KG1 (cell line): ENCODE data around the gene METTL15.
"Not testable (repeated sequence)": the region's sequence is repeated elsewhere in the genome, so short reads cannot be mapped to it uniquely, and the experiment has no call there.

Source experiments
- DNase-seq: peaks from one replicate; lab custom pipeline; 2025; lab: John Stamatoyannopoulos, UW

METTL15 gene

DNA sequence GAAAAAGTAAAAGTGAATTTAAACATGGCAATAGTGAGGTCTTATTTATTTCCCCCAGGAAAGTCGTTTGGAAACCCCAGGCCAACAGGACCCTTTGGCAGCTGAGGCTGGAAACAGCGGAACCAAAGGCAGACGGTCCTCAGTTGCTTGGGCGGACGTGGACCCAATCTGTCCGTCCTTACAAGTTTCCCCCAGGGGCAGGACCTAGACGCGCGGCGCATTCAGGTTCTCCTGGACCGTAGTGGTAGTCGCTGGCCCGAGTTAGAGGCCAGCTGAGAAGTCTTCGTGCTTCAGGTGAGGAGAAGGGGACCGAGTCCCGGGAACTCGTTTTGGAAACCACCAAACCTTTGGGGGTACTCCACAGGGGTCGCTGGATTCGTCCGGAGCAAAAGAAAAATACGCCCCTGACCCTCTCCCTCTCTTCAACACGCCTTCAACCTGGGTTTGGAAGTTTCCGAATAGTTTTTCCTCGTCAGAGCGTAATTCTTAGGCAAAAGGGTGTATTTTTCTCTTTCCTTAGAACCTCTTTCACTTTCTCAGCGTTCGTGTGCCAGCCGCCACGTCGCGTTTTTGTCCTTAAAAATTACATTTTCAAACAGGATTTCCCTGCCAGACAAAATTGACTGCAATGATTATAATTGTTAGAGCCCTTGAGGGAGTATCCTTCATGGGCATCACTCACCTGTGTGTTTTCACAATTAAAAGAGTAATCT lies 2.1 kb downstream of the METTL15 start:
- peak; percentile 38 for DNase-seq

DNA sequence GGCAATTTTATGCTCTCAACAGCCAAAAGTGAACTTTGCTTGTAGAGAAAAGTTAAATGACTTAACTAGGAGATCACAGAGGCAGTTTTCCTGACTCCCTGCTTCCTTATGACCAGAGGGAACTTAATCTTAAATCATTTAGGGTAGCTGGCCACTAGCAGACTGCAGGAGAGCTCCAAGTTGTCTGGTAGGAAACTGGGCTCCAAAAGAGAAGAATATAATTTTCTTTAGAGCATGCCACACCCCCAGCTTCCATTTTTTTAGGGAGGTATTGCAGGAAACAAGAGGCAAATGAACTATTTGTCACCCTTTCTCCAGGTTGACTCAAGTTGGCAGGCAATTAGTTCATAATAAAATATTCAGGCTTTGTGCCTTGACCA lies 2.6 kb downstream of the METTL15 start:
- peak; percentile 14 for DNase-seq

DNA sequence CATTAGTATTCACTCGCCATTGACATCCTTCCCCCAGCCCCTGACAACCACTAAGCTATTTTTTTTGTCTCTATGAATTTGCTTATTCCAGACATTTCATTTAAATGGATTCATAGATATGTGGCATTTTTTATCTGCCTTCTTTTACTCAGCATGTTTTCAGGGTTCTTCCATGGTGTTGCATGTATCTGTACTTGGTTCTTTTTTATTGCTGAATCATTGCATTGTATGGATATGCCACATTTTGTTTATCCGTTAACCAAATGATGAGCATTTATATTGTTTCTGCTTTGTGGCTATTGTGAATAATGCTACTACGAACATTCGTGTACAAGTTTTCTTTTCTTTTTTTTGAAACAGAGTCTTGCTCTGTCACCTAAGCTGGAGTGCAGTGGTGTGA lies 5.9 kb downstream of the METTL15 start:
- no peak for DNase-seq

DNA sequence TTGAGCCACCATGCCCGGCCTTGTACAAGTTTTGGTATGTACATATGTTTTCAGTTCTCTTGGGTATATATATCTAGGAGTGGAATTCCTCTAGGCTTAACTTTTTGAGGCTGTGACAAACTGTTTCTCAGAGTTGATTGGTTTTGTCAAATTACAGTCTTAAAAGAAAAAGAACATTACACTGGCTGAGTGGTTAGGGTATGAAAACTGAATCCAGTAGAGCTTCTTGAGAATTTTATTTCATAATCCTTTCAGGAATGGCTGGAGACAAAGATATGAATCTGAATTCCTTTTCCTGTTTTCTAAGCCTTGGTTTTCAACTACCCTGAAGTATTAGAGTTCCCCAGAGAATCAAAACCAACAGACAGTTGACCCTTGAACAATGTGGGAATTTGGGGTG lies 6.5 kb downstream of the METTL15 start:
- no peak for DNase-seq

DNA sequence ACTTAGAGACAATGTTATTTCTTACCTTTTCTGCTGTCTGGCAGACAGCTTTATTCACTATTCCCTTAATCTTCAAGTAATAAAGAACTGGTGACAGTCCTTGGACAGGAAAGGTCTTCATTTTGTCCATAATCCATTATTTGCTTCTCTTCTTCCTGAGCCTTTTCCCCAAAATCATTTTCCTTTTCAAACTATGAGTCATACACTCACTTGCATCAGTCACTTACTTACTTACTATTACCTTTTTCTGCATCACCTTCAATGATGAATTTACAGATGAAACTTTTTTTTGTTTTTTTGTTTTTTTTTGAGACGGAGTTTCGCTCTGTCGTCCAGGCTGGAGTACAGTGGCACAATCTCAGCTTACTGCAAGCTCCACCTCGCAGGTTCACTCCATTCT lies 9.5 kb downstream of the METTL15 start:
- DNase-seq = no peak

DNA sequence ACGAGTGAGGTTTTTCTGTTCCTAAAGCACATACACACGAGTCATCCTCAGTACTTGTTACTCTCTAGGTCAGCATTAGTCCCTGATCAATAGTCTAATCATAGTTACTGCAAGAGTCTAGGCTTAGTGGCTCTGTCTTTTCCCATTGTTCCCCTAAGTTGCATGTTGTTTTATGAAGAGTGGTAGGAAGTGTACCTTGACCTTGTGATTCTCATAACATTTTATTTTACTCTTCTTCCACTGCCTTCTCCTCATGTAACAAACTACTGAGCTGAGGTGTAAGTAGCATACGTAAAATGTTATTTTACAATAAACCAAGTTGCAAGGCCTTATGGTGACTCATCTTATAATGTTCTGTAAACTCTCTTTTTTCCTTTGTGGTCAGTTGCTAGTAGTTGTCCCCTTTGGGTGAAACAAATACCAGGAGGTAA lies 15.0 kb downstream of the METTL15 start:
- DNase-seq = no peak

DNA sequence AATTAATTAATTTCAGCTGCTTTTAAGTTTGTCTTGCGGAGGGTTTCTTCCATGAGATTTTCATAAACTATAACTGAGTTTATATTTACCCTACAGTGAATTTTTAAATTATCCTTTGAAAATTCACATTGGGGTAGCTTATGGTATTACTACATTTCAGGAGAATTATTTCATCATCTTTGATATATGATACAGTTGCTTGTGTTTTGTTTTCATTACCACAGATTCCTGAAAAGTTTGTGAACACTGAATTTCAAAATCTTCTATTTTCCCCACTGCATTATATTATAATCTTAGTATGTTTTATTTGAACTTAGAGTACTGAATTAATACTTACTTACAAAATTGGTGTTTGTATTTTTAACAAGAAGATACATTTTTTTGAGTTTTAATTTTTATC lies 24.4 kb downstream of the METTL15 start:
- DNase-seq = no peak

DNA sequence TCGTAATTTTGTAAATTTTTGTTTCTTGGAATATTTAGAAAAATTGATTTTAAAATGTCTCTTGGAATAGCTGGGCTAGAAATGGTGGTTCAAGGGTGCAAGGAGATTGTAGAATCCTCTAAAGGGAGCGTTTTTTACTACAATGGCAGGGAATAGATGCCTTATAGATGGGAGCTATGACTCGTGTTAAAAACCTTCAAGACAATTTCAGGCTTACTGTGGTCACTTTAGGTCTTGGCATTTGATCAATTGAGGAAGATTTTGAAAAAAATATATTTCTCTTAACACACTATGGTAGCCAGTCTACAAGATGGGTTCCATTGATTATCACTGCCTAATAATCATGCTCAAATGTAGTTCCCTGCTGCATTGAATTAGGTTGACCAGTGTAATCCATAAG lies 25.0 kb downstream of the METTL15 start:
- no peak for DNase-seq

DNA sequence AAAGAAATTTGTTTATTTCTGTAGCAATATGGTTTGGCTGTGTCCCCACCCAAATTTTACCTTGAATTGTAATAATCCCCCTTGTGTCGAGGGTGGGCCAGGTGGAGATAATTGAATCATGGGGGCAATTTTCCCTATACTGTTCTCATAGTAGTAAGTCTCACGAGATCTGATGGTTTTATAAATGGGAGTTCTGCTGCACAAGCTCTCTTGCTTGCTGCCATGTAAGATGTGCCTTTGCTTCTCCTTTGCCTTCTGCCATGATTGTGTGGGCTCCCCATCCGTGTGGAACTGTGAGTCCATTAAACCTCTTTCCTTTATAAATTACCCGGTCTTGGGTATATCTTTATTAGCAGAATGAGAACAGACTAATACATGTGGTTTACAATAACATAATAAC lies 28.0 kb downstream of the METTL15 start:
- not testable (repeated sequence) for DNase-seq

DNA sequence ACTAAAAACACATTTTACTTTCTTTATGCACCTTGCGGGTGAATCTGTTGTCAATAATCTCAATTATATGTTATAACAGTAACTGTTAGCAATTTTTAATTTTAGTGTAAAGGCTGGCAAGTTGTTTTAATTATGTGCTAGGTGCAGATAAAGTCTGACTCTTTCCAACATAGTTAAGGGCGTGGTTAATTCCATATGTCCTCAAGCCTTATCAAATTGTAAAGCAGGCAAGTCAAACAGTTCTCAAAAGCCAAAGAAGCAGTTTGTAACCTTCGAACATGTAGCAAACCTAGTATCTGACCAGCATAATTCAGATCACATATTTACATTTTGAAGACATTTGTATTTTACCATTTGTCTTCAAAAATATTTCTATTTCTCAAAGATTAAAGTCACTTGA lies 29.2 kb downstream of the METTL15 start:
- no peak for DNase-seq

DNA sequence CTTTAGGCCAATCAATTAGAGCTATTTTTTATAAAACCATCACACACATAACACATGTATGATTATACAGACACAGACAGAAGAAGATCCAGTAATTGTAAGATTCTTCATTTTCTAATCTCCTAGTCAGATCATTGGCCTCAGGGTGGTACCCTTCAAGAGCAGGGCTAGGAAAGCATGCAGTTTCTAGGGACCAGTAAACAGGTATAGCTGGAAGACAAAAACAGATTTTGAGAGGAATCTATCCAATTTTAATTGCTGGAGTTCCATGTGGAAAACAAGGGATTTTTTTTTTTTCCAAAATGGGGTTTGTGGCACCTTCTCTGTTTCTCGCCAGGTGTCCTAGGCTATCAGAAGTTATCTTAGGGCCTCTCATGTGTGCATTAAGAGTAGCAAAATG lies 29.6 kb downstream of the METTL15 start:
- DNase-seq = no peak

DNA sequence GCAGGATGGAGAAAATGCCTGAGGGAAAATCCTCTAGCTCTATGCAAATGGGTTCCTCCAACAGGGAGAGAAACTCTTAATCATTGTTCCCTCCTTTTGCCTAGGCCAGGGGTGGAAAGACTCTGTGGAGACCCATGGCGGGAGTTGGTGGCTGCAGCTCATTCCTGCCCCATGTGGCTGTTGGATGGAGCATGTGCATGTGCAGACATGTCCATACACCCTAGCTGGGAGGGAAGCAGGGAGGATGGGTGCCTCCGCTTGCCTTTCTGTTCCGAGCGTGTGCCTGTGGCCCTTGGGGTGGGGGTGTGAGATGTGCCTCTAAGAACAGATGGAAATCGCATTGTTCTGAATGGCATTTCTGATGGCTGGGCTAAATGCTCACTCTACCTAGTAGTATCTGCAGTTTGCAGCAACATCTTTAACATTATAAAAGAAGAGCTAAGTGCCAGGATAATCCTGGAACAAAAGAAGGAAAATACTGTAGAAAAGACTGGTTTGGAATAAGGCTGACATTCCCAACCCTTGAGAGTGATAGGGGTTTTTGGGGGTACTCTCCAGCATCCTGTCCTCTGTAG lies 31.7 kb downstream of the METTL15 start:
- DNase-seq = no peak

DNA sequence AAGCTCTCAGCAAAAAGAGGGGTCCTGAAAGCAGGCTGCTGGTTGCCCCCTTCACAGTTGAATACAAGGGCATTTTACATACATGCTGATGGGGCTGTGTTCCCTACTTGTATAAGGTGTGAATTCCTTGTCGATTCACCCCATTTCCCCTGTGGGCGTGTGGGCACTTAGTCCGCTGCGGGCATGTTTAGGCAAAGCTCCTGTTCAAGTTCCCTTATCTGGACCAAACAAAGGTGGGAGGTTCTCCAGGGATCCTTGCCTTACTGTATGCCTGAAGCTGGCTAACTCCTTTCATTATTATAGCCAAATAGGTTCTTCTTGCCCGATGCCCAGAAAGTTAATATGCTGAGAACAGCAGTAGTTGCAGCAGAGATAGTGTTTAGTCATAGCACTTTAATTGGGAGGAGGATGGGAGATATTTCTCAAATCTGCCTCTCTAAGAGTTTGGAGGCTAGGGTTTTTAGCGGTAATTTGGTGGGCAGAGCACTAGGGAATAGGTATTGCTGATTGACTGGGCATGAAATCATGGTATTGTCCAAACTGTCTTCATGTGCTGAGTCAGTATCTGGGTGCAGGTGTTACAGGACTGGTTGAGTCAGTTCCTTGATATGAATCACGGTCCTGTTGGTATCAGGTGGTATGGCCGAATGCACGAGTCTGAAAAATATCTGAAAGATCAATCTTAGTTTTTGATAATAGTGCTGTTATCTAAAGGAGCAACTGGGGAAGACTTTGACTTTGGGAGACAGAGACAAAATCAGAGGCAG lies 32.7 kb downstream of the METTL15 start:
- DNase-seq = no peak

DNA sequence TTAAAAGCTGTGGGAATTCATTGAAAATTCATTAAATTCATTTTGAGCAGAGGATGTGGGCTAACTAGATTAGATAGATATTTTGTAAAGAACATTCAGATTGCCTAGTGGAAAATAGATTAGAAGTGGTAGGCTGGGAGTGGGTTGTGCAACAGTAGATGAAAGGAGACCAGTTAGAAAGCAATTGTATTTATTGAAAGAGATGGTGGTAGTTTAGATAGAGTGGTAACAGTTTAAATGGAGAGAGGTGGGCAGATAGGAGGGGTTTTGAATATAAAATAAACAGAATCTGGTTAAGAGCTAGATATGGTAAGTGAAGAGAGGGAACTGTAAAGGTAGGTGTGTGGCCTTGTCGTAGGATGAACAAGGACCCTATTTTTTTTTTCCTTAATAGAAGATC lies 34.5 kb downstream of the METTL15 start:
- DNase-seq = no peak

DNA sequence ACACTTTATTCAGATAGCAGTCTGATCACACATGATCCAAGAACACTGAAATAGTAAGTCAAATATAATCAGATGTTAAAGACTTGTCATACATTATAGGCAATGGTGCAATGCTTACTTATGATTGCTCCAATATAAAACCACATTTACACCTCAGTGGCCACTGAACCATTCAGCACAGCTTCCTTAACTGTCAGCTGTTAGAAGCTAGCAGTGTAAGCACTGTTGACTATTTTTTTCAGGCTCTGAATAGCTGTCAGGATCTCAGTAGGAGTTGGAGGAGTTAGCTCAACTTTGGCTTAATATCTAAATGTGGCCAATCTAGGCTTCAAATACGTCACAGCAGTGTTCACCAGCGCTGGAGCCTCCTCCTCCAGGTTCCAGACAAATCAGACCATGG lies 36.6 kb downstream of the METTL15 start:
- DNase-seq = no peak

DNA sequence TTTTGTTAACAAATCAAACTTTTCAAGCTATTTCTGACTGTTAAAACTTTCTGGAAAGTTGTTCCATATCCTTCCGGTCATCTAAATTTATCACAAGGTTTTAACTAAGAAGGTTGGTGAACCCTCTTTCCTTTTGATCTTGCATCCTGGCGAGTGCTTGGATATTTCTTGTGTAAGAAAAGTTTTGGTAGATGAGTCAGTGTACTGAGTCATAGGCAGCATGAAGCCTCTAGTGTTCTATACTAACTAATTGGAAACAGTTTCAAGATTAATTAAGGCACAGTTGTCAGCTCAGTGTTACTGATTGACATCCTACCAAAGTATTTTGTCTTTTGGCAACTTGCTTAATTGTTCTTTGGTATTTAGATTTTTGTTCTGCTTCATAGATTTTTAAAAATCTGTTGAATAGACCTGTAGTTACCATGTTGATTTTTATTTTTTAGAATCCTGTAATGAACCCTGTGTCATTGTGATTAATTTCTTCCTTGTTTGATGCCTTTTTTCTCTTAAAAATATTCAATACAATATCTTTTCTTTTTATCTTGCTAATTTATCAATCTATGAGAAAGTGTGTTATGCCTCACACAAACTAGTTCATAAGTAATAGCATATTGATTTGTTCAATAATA lies 38.0 kb downstream of the METTL15 start:
- no peak for DNase-seq

DNA sequence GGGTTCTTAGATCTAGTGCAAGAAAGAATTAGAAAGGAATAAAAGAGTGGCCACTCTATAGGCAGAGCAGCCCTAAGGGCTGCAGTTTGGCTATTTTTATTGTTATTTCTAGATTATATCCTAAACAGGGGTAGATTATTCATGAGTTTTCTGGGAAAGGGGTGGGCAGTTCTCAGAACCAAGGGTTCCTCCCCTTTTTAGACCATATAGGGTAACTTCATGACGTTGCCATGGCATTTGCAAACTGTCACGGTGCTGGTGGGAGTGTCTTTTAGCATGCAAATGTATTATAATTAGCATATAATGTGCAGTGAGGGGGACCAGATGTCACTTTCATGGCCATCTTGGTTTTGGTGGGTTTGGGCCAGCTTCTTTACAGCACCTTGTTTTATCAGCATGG lies 44.6 kb downstream of the METTL15 start:
- no peak for DNase-seq

DNA sequence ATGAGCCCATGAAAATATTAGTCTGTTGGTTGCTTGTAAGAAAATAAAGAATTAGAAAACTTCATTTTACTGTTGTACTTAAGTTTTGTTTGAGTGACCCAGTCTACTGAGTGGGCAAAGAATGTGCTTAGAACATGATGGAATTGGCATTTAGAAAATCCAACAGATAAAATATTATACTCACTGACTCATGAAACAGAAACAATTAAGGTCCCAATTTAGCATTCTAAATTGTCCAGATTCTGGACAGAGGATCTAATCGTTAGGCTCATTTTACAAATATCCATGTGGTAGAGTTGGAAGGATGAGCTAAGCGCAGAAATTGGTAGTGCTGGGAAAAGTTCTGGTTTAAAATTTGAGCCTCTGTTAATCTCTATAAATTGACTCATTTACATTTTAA lies 45.4 kb downstream of the METTL15 start:
- no peak for DNase-seq

DNA sequence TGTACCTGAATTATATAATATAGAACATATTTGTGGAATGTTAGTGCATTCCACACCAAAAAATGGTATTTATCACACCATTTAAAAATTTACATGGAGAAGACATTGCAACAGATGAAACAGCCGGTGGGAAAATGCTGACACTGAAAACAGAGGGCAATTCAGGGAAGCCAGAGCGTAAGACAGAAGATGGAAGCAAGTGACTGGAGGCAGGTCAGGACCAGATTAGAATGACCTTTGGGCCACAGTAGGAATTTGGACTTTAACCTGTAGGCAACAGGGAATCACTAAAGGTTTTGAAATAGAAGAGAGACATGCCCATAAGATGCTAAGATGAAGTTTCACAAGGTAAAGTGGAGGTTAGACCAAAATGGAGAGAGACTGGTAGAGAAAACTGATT lies 60.5 kb downstream of the METTL15 start:
- no peak for DNase-seq

DNA sequence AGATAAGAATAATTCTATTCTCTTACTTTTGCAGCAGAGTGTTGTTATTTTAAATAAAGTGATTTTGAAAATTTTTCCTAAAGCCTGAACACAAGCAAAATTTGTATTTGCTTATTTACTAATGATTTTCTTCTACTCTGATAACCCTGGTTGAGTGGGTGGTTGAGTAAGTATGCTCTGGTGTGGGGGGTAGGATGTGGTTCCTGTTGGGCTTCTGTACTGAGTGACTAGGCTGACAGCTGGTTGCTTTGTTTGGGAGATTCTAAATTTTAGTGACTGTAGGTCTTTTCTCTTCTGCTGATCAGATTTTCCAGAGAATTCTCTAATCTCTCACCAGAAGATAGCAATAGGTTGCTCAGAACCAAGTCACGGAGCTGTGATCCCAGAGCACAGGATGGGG lies 61.6 kb downstream of the METTL15 start:
- no peak for DNase-seq

DNA sequence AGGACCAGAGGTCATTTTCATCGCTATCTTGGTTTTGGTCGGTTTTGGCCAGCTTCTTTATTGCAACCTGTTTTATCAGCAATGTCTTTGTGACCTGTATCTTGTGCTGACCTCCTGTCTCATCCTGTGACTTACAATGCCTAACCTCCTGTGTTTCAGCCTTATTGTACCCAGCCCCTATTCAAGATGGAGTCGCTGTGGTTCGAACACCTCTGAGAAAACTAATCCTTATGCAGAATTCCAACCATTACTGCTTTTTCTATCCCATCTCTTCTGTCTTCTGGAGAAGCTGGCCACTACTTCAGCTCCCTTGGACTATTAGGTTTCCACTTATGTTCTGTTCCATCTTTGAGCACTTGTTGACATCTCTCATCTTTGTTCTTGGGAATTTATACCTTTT lies 62.6 kb downstream of the METTL15 start:
- no peak for DNase-seq

DNA sequence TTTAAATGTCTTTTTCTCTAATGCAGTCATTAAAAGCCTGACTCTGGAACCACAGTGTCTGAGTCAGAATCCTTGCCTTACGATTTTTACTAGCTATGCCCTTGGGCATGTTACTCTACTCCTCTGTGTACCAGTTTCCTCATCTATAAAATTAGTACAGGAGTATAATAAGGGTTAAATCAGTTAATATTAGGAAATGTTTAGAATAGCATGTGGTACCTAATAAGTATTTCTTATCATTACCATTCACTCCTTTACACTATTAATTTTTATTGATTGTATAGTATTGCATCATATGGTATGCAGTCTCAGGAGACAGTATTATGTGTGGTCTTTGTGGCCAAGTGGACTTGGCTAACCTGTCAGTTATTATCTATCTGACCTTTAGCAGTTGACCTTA lies 68.2 kb downstream of the METTL15 start:
- no peak for DNase-seq

DNA sequence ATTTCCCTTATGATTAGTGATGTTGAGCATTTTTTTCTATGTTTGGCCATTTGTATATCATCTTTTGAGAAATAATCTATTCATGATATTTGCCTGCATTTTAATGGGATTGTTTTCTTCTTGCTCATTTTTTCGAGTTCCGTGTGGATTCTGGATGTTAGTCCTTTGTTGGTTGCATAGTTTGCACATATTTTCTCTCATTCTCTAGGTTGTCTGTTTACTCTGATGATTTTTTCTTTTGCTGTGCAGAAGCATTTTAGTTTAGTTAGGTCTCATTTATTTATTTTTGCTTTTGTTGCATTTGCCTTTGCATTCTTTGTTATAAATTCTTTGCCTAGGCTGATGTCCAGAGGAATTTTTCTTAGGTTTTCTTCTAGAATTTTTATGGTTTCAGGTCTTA lies 87.3 kb downstream of the METTL15 start:
- DNase-seq = no peak
